MCF 10A (cell line): ENCODE results near the gene WFDC12. TPM values are rescaled to one million over a fixed set of nuclear protein-coding genes. Genes with fewer than 3 reads are reported as not detected.

Source experiments
- BruUV-seq: library from RNA; stranded (reverse); fragments of 400-500 nt; replicated peaks from 2 replicates; lab custom pipeline; 2021; lab: Mats Ljungman, UMichigan
- CTCF ChIA-PET: fragments of 300-600 bp; sonication (Branson Sonifier 250); formaldehyde crosslinking; extraction: SDS; loops from one replicate; lab custom pipeline; 2021; ENCODE audit warnings: antibody characterized with exemption, inconsistent platforms; lab: Yijun Ruan, JAX
- POLR2A ChIA-PET: fragments of 300-600, 350-650 bp; sonication (Branson Sonifier 250); formaldehyde crosslinking; extraction: SDS; loops from one replicate; lab custom pipeline; 2020; ENCODE audit warnings: antibody characterized with exemption, inconsistent platforms; lab: Yijun Ruan, JAX
- DNase-seq: peaks from one replicate; pipeline ENCODE4 v3.0.0-alpha.2; 2018; ENCODE audit not compliant: unreplicated experiment
- H3K27ac Mint-ChIP-seq: one replicate; pipeline ENCODE4 v1.8.0; 2022; ENCODE audit warnings: mild to moderate bottlenecking, low read depth, mixed read lengths; ENCODE audit not compliant: unreplicated experiment
- H3K27me3 Mint-ChIP-seq: one replicate; pipeline ENCODE4 v1.8.0; 2022; ENCODE audit warnings: mixed read lengths; ENCODE audit not compliant: insufficient read depth, unreplicated experiment
- H3K36me3 Mint-ChIP-seq: one replicate; pipeline ENCODE4 v1.8.0; 2022; ENCODE audit warnings: mild to moderate bottlenecking, moderate library complexity, mixed read lengths; ENCODE audit not compliant: insufficient read depth, unreplicated experiment
- H3K4me1 Mint-ChIP-seq: one replicate; pipeline ENCODE4 v1.8.0; 2022; ENCODE audit warnings: mixed read lengths; ENCODE audit not compliant: insufficient read depth, unreplicated experiment
- H3K4me3 Mint-ChIP-seq: one replicate; pipeline ENCODE4 v1.8.0; 2022; ENCODE audit warnings: mild to moderate bottlenecking, moderate library complexity, mixed read lengths; ENCODE audit not compliant: unreplicated experiment
- H3K9me3 Mint-ChIP-seq: one replicate; pipeline ENCODE4 v1.8.0; 2022; ENCODE audit warnings: mixed read lengths; ENCODE audit not compliant: unreplicated experiment
- CTCF ChIP-seq: fragments of 200-600 bp; IDR thresholded peaks from one replicate; pipeline ENCODE4 v1.8.0; 2022; ENCODE audit warnings: antibody characterized with exemption, mild to moderate bottlenecking; ENCODE audit not compliant: unreplicated experiment
- intact Hi-C: fragments of 100-400 bp; cut with micrococcal nuclease; formaldehyde crosslinking; loops from 2 replicates; pipeline ENCODE4 v1.14.1; 2022
- total RNA-seq: library from RNA; stranded (reverse); gene quantifications from 2 replicates; pipeline ENCODE4 v1.2.3, GENCODE V29; 2022

Gene WFDC12
- total RNA-seq, 1 experiment from 2014 or later = not detected

- H3K27me3 Mint-ChIP-seq = no peaks in the 10 kb centered on the region
- no peak for DNase-seq
- intact Hi-C loops = no loop called here
Observed at GRCh38 chr20:45103072-45103471, 21.2 kb downstream of the WFDC12 start.

GRCh38 chr20:45101333-45101850 is 22.9 kb downstream of the WFDC12 start:
- Mint-ChIP-seq H3K27ac (no peak overlapping the region), H3K4me3 (no peak overlapping the region), H3K27me3 (no peaks in the 10 kb centered on the region), H3K9me3 (no peaks in the 10 kb centered on the region), H3K4me1 (peaks cover 12% of the 10 kb centered on the region), H3K36me3 (peaks cover 5% of the 10 kb centered on the region)
- ChIA-PET POLR2A (no interaction called here), CTCF (interaction anchor here (0.8 to 12.0 kb wide), 4 partner anchors 8 to 192 kb away, joined by 3 to 211 read pairs (median 37); partner anchors contain the start of gene WFDC5)
- no TSS peak for BruUV-seq
- intact Hi-C loops = no loop called here
- DNase-seq = no peak
- TF ChIP-seq CTCF = no peak

More at GRCh38 chr20:45103072-45103471, 21.2 kb downstream of the WFDC12 start:
- CTCF ChIA-PET = interaction anchor here (0.6 to 11.4 kb wide), 5 partner anchors 9 to 207 kb away, joined by 3 to 133 read pairs (median 11); no protein-coding TSS in a partner anchor
- H3K4me3 Mint-ChIP-seq = no peak overlapping the region
- H3K9me3 Mint-ChIP-seq = no peaks in the 10 kb centered on the region
- no peak for TF ChIP-seq CTCF
- no peak overlapping the region for H3K27ac Mint-ChIP-seq
- H3K36me3 Mint-ChIP-seq = no peaks in the 10 kb centered on the region
- POLR2A ChIA-PET = interaction anchor here (0.6 to 0.7 kb wide), 2 partner anchors 169 to 330 kb away, joined by 3 read pairs; no protein-coding TSS in a partner anchor
- no TSS peak for BruUV-seq
- peaks cover 12% of the 10 kb centered on the region for H3K4me1 Mint-ChIP-seq

DNA sequence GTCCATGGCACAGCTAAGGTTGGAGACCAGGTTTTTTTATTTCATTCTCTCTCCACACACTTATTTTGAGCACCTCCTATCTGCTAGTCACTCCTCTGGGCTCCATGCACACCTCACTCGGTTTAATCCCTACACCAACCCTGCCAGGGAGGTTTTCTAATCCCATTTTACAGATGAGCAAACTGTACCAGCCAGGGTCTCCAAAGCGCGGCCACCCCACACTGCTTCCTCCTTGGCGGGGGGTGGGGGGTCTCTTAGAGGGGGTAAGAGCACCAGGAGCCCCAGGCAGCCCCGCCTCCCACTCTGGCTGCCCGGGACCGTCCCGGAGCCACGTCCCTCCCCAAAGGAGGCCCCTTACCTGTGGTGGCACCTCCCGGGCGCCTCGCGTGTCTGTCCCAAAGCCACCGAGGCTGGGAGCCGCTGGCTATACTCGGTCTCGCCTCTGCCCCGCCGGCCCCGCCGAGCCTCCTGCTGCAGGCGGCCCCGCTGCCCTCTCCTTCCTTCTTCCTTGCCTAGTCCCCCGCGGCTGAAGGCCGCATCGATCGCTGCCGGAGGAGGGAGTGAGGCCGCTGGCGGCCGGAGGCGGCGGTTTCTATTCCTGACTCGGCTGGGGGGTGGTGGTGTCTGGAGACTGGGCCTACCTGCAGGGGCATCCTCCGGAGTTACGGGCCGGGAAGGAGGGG is 23.6 kb downstream of the WFDC12 start, which contains the start of gene KCNS1:
Gene KCNS1 (minus strand): TSS at position 565 of the 683 bp plus-strand sequence. CDS start 1,891 bp downstream, outside the sequence.
- no TSS peak for BruUV-seq
- peaks cover 5% of the 10 kb centered on the region for H3K36me3 Mint-ChIP-seq
- no peak within 1 kb of the TSS for H3K4me3 Mint-ChIP-seq
- H3K27ac Mint-ChIP-seq = no peak within 1 kb of the TSS
- ChIA-PET CTCF (interaction anchor here (0.6 to 12.0 kb wide), 13 partner anchors 9 to 626 kb away, joined by 3 to 211 read pairs (median 4); partner anchors contain the start of gene WFDC5), POLR2A (no interaction called here)
- no peak for TF ChIP-seq CTCF
- H3K27me3 Mint-ChIP-seq = no peaks in the 10 kb centered on the region
- no peak for DNase-seq
- H3K4me1 Mint-ChIP-seq = peaks cover 12% of the 10 kb centered on the region
- intact Hi-C loops = no loop called here
- no peaks in the 10 kb centered on the region for H3K9me3 Mint-ChIP-seq

- Mint-ChIP-seq H3K27ac (no peak overlapping the region), H3K4me3 (no peak overlapping the region), H3K9me3 (no peaks in the 10 kb centered on the region), H3K27me3 (no peaks in the 10 kb centered on the region), H3K4me1 (no peaks in the 10 kb centered on the region), H3K36me3 (peaks cover 5% of the 10 kb centered on the region)
- intact Hi-C loops = no loop called here
- ChIA-PET POLR2A (no interaction called here), CTCF (interaction anchor here (1.4 to 12.0 kb wide), 5 partner anchors 11 to 194 kb away, joined by 4 to 247 read pairs (median 167); partner anchors contain the start of gene WFDC5)
- no peak for DNase-seq
- no TSS peak for BruUV-seq
- no peak for TF ChIP-seq CTCF
Observed at GRCh38 chr20:45098103-45098773, 26.0 kb downstream of the WFDC12 start.
